ENCODE results near the gene CHRNE.

The CHRNE gene

GRCh38 chr17:4852567-4853207 lies 50.2 kb downstream of the CHRNE start:
- Histone ChIP-seq H3K4me3 (ENCODE audit: extremely low read depth, insufficient read depth, low read length, poor library complexity, severe bottlenecking) (no peak overlapping the region), H3K9me3 (ENCODE audit: control insufficient read depth, low read length) (no peaks in the 10 kb centered on the region), H3K4me1 (ENCODE audit: control insufficient read depth, insufficient read depth, low read length, poor library complexity, severe bottlenecking) (peaks cover 54% of the 10 kb centered on the region), H3K27ac (ENCODE audit: low read depth, low read length, severe bottlenecking) (no peak overlapping the region), H3K36me3 (ENCODE audit: control insufficient read depth, insufficient read depth, low read length) (peaks cover 5% of the 10 kb centered on the region)

GRCh38 chr17:4851084-4851483 lies 51.8 kb downstream of the CHRNE start:
- Histone ChIP-seq H3K4me1 (ENCODE audit: control insufficient read depth, insufficient read depth, low read length, poor library complexity, severe bottlenecking) (peaks cover 39% of the 10 kb centered on the region), H3K27ac (ENCODE audit: low read depth, low read length, severe bottlenecking) (peak overlapping the region; percentile 37), H3K4me3 (ENCODE audit: extremely low read depth, insufficient read depth, low read length, poor library complexity, severe bottlenecking) (no peak overlapping the region), H3K9me3 (ENCODE audit: control insufficient read depth, low read length) (no peaks in the 10 kb centered on the region), H3K36me3 (ENCODE audit: control insufficient read depth, insufficient read depth, low read length) (peaks cover 7% of the 10 kb centered on the region)
- 81 to 94% methylated on average over 3 of the region's 3 CpGs for WGBS, 2 experiments (ENCODE audit: insufficient coverage in 2 of 2)

- H3K27ac ChIP-seq (ENCODE audit: low read depth, low read length, severe bottlenecking): no peak overlapping the region
- 94 to 100% methylated on average over 1 to 2 of the region's 2 CpGs for WGBS, 2 experiments (ENCODE audit: insufficient coverage in 2 of 2)
These were observed 52.7 kb downstream of the CHRNE start for GRCh38 chr17:4850246-4850645.

GRCh38 chr17:4849011-4849536 lies 53.8 kb downstream of the CHRNE start:
- H3K27ac ChIP-seq (ENCODE audit: low read depth, low read length, severe bottlenecking): no peak overlapping the region
- H3K9me3 ChIP-seq (ENCODE audit: control insufficient read depth, low read length): no peaks in the 10 kb centered on the region
- peaks cover 27% of the 10 kb centered on the region for H3K4me1 ChIP-seq (ENCODE audit: control insufficient read depth, insufficient read depth, low read length, poor library complexity, severe bottlenecking)
- peaks cover 22% of the 10 kb centered on the region for H3K36me3 ChIP-seq (ENCODE audit: control insufficient read depth, insufficient read depth, low read length)
- no peak overlapping the region for H3K4me3 ChIP-seq (ENCODE audit: extremely low read depth, insufficient read depth, low read length, poor library complexity, severe bottlenecking)
- WGBS, 2 experiments (ENCODE audit: insufficient coverage in 2 of 2): 66 to 69% methylated on average over 5 of the region's 5 CpGs

More at GRCh38 chr17:4850246-4850645, 52.7 kb downstream of the CHRNE start:
- H3K4me3 ChIP-seq (ENCODE audit: extremely low read depth, insufficient read depth, low read length, poor library complexity, severe bottlenecking): no peak overlapping the region
- H3K9me3 ChIP-seq (ENCODE audit: control insufficient read depth, low read length): no peaks in the 10 kb centered on the region
- H3K4me1 ChIP-seq (ENCODE audit: control insufficient read depth, insufficient read depth, low read length, poor library complexity, severe bottlenecking): peaks cover 35% of the 10 kb centered on the region
- peaks cover 13% of the 10 kb centered on the region for H3K36me3 ChIP-seq (ENCODE audit: control insufficient read depth, insufficient read depth, low read length)
